K562 (cell line): Measurements from ENCODE around the gene RELL2. TPM values are rescaled to one million over a fixed set of nuclear protein-coding genes. Genes with fewer than 3 reads are reported as not detected.

Experiments used
- CBX5 ChIP-seq: IDR thresholded peaks from 2 replicates; pipeline ENCODE4 v1.6.1; 2014; ENCODE audit warnings: low read depth, borderline replicate concordance
- ETV1 ChIP-seq: fragments of 450-650 bp; conservative IDR thresholded peaks from 2 replicates; pipeline ENCODE4 v1.6.1; 2016; ENCODE audit warnings: missing genetic modification characterization, control low read depth, low read depth, missing compliant biosample characterization
- ETV5 ChIP-seq: sonication (generic); formaldehyde crosslinking; IDR thresholded peaks from 2 replicates; pipeline ENCODE4 v1.4.0; 2020; ENCODE audit warnings: low read depth, mild to moderate bottlenecking, missing genetic modification reagents
- FOXA3 ChIP-seq, 2 experiments: fragments of 450-650 bp in 1 of 2; sonication (generic) in 1 of 2; formaldehyde crosslinking; IDR thresholded peaks in 1 of 2; conservative IDR thresholded peaks in 1 of 2; 2 replicates each; pipeline versions ENCODE4 v1.4.0 to v1.8.0; 2020 to 2022; ENCODE audit warnings: mild to moderate bottlenecking in 2 of 2, missing genetic modification reagents in 1 of 2
- GABPB2 ChIP-seq: fragments of 250-450 bp; sonication (Bioruptor Pico); conservative IDR thresholded peaks from 2 replicates; pipeline ENCODE4 v1.5.1; 2021; ENCODE audit warnings: mild to moderate bottlenecking
- HDAC3 ChIP-seq: fragments of 450-650 bp; IDR thresholded peaks from 2 replicates; pipeline ENCODE4 v1.6.1; 2018; ENCODE audit warnings: borderline replicate concordance, mild to moderate bottlenecking, moderate library complexity; ENCODE audit not compliant: partially characterized antibody
- HNRNPK ChIP-seq: fragments of 200-400 bp; formaldehyde crosslinking; IDR thresholded peaks from one replicate; pipeline ENCODE4 v1.6.1; 2018; ENCODE audit warnings: mild to moderate bottlenecking, low read depth, low read length; ENCODE audit not compliant: poor library complexity, severe bottlenecking
- NCOA1 ChIP-seq: fragments of 450-650 bp; IDR thresholded peaks from 2 replicates; pipeline ENCODE4 v1.6.1; 2016; ENCODE audit warnings: low read depth
- PPARD ChIP-seq: fragments of 250-450 bp; sonication (Bioruptor Pico); IDR thresholded peaks from 2 replicates; pipeline ENCODE4 v1.8.0; 2022; ENCODE audit warnings: inconsistent platforms, mild to moderate bottlenecking, moderate library complexity
- RBBP5 ChIP-seq: fragments of 200-600 bp; sonication (generic); IDR thresholded peaks from 2 replicates; pipeline ENCODE4 v1.6.1; 2012; ENCODE audit warnings: borderline replicate concordance, mild to moderate bottlenecking, low read length, control low read depth, inconsistent platforms; ENCODE audit not compliant: insufficient read depth, poor library complexity, severe bottlenecking
- RBM17 ChIP-seq: fragments of 200-400 bp; formaldehyde crosslinking; IDR thresholded peaks from 2 replicates; pipeline ENCODE4 v1.6.1; 2017; ENCODE audit warnings: low read depth, mild to moderate bottlenecking, low read length, borderline replicate concordance
- RUNX1 ChIP-seq: sonication (generic); IDR thresholded peaks from 2 replicates; pipeline ENCODE4 v1.6.1; 2016; ENCODE audit warnings: antibody characterized with exemption, low read depth
- SUPT5H ChIP-seq: fragments of 450-650 bp; IDR thresholded peaks from 2 replicates; pipeline ENCODE4 v1.6.1; 2016
- ZBTB17 ChIP-seq: fragments of 450-650 bp; formaldehyde crosslinking; IDR thresholded peaks from 2 replicates; pipeline ENCODE4 v1.4.0; 2020; ENCODE audit warnings: mild to moderate bottlenecking
- ZKSCAN3 ChIP-seq: fragments of 250-450 bp; sonication (Bioruptor Pico); IDR thresholded peaks from 2 replicates; pipeline ENCODE4 v1.4.0; 2020
- ZNF24 ChIP-seq: fragments of 450-650 bp; IDR thresholded peaks from 2 replicates; pipeline ENCODE4 v1.6.1; 2016
- ZNF717 ChIP-seq: fragments of 250-450 bp; sonication (Bioruptor Pico); IDR thresholded peaks from 2 replicates; pipeline ENCODE4 v1.5.0; 2021
- polyA plus RNA-seq, 8 experiments: library from polyadenylated mRNA; depleted of rRNA in 4 of 8; stranded (reverse) in 5 of 8; unstranded in 3 of 8; fragments of >200 nt; fragmentation: Nextera tagmentation in 2 of 8; fragmentation: Illumina TruSeq in 1 of 8; extraction: Ambion mirVana in 2 of 8; extraction: Trizol in 1 of 8; gene quantifications; 2 replicates each; pipeline versions ENCODE4 v1.2.1 to v1.2.3, GENCODE V29; 2011 to 2014; ENCODE audit warnings: inconsistent platforms in 1 of 8, missing spikeins in 1 of 8
- total RNA-seq, 7 experiments: library from RNA; depleted of rRNA in 6 of 7; stranded (reverse); fragments of >200 nt in 6 of 7; fragmentation: Illumina TruSeq in 2 of 7; extraction: Trizol in 2 of 7; gene quantifications; 2 replicates each; pipeline versions ENCODE4 v1.2.1 to v1.2.3, GENCODE V29; 2011 to 2021; ENCODE audit warnings: low replicate concordance in 1 of 7
- TF ChIP-seq, protein P1 (sequence below): fragments of 250-450 bp; sonication (Bioruptor Pico); IDR thresholded peaks from 2 replicates; pipeline ENCODE4 v1.4.0; 2020; ENCODE audit warnings: mild to moderate bottlenecking, moderate library complexity
- TF ChIP-seq, protein P2 (sequence below): fragments of 250-450 bp; sonication (Bioruptor Pico); IDR thresholded peaks from 2 replicates; pipeline ENCODE4 v1.8.0; 2022; ENCODE audit warnings: moderate library complexity, mild to moderate bottlenecking, inconsistent platforms
- TF ChIP-seq, protein P3 (sequence below): fragments of 250-450 bp; sonication (Bioruptor Pico); IDR thresholded peaks from 2 replicates; pipeline ENCODE4 v1.5.0; 2021; ENCODE audit warnings: mild to moderate bottlenecking, moderate library complexity
- TF ChIP-seq, protein P4 (sequence below): sonication (generic); formaldehyde crosslinking; IDR thresholded peaks from 2 replicates; pipeline ENCODE4 v1.8.0; 2023; ENCODE audit warnings: mild to moderate bottlenecking, missing genetic modification reagents

RELL2 gene
- total and polyA plus RNA-seq, 9 of the 15 experiments (the other 6 are each of a cell fraction or from before 2014, with no cell fraction given) = 0.06 to 36.0 (median 14.3) TPM

DNA sequence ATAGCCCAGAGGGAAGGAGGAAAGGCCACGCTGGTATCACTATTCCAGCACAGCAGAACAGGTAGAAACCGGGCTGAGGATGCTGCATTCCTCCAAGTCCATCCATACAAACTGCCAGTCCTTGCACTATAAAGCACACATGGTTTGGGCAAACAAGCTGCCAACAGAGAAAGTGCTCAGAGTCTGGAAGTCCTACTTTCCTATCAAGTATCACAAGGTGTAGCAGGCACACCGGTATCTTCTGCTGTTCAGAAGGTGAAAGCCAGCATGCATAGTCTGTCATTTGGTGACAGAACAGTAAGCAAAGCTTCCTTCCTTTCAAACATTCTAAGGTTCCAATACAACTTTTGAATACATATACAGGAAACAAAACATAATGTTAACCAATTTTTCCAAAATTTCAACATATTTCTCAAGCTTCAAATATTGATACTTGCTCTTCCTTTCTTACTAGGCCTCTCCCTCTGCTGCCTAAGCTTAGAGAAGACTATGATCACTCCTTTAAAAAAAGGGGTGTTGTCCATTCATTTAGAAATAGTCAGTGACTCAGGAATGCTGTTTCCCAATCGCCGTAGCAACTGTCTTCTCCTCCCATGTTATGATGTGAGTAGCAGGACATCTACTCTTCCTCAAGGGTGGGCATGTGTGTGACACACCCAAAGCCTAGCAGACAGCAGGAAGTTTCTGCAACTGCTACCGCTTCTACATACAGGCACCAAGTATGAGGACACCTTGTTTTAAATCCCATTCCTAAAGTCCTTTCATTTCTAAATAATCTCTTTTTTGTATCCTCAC is 32.7 kb upstream of the RELL2 start (continued):
- TF ChIP-seq ETV1 (tag) (no peak), SUPT5H (no peak), CBX5 (no peak), NCOA1 (no peak), PPARD (CRISPR knock-in tag) (no peak), ZKSCAN3 (no peak), ZBTB17 (CRISPR knock-in tag) (no peak), FOXA3 (CRISPR knock-in tag; conservative IDR thresholded peaks at IDR 0.05 in 1 of 2, IDR thresholded peaks at IDR 0.05 in 1 of 2) (no peak), RBBP5 (peak; percentile 26), GABPB2 (no peak), ZNF717 (CRISPR knock-in tag) (no peak), RUNX1 (no peak), ZNF24 (no peak), ETV5 (no peak), RBM17 (no peak), HNRNPK (no peak), HDAC3 (no peak)
- TF ChIP-seq, protein P1, sequence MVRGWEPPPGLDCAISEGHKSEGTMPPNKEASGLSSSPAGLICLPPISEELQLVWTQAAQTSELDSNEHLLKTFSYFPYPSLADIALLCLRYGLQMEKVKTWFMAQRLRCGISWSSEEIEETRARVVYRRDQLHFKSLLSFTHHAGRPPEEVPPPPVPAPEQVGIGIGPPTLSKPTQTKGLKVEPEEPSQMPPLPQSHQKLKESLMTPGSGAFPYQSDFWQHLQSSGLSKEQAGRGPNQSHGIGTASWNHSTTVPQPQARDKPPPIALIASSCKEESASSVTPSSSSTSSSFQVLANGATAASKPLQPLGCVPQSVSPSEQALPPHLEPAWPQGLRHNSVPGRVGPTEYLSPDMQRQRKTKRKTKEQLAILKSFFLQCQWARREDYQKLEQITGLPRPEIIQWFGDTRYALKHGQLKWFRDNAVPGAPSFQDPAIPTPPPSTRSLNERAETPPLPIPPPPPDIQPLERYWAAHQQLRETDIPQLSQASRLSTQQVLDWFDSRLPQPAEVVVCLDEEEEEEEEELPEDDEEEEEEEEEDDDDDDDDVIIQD (CRISPR knock-in tag) = no peak
- TF ChIP-seq, protein P2, sequence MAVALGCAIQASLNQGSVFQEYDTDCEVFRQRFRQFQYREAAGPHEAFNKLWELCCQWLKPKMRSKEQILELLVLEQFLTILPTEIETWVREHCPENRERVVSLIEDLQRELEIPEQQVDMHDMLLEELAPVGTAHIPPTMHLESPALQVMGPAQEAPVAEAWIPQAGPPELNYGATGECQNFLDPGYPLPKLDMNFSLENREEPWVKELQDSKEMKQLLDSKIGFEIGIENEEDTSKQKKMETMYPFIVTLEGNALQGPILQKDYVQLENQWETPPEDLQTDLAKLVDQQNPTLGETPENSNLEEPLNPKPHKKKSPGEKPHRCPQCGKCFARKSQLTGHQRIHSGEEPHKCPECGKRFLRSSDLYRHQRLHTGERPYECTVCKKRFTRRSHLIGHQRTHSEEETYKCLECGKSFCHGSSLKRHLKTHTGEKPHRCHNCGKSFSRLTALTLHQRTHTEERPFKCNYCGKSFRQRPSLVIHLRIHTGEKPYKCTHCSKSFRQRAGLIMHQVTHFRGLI (CRISPR knock-in tag) = no peak
- TF ChIP-seq, protein P3, sequence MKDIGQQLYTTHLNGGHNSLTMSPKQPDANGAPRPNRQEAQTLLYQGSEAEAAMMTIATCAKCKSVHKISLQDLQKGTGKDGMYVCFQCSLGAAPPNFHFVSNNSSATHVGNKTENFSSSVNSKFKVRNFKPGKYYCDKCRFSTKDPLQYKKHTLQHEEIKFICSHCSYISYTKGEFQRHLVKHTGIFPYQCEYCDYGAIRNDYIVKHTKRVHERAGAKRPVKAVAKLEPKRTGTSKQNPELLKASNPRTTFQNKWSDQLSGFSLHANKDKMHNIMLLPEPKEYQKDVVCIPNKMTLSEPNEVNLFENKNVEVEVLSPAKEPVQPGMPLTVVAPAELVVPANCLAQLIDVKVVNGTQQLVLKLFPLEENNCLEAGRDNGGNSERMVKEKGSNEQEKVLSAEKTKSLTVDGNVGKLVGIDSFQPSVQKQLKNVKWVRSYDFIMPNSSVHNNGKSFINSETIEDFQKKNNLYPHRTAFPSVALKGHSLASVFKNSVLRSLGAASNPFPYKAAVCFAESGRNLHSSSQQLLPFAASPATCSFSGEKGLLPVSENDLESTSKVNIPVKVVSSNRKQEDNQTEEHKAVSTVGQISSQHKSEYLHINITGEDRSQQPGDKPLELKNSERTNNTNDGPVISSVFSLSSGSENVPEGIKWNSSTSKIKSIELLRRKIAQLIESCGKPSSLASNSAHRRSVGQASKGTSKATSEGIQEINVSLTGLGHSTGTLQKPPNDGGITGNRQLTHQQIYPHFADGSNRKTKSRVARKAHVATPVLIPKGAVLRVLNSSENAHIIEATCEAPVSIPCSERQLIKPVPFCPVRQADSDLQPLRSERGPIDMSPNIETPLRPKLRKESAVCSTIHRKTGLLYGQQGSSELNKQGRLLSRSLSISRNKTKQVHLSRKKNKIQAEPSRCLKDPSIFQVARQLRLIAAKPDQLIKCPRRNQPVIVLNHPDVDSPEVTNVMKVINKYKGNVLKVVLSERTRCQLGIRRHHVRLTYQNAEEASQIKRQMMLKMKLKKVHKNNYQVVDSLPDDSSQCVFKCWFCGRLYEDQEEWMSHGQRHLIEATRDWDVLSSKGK (CRISPR knock-in tag) = no peak
- TF ChIP-seq, protein P4, sequence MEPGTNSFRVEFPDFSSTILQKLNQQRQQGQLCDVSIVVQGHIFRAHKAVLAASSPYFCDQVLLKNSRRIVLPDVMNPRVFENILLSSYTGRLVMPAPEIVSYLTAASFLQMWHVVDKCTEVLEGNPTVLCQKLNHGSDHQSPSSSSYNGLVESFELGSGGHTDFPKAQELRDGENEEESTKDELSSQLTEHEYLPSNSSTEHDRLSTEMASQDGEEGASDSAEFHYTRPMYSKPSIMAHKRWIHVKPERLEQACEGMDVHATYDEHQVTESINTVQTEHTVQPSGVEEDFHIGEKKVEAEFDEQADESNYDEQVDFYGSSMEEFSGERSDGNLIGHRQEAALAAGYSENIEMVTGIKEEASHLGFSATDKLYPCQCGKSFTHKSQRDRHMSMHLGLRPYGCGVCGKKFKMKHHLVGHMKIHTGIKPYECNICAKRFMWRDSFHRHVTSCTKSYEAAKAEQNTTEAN (CRISPR knock-in tag) = no peak
